Measurements from ENCODE around the gene PARN. TPM values are rescaled to one million over a fixed set of nuclear protein-coding genes. Genes with fewer than 3 reads are reported as not detected.
"Not testable (repeated sequence)": the region's sequence is repeated elsewhere in the genome, so short reads cannot be mapped to it uniquely, and the experiment has no call there.

PARN gene
- polyA plus RNA-seq, 3 donors from 2014 or later = 36.3 to 60.4 (median 52.9) TPM

DNA sequence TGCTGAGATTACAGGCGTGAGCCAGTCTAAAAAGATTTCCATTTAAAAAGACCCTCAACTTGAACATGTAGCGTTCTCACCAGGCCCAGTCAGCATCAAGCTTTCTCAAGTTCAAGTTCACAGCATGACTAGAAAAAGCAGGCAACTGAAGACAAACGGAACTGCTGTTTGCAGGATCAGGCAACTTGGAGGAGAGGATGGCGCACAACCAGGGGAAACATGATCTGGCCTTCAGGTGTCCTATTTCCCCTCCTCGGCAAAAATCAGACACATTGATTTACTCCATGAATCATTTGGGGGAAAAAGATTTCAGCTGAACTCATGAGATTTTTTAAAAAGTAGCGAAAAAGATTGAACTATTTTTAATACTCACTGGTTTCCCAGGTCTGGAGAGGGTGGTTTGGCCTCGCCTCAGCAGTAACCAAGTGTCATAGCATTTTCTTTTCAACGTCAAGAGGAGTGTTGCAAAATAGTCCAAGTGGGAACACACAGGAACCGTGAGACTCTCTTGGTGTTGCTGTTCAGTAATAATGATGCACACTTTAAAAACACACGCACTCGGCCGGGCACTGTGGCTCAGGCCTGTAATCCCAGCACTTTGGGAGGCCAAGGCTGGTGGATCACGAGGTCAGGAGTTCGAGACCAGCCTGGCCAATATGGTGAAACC lies 201.0 kb downstream of the PARN start:
- DNase-seq; H3K4me1 Mint-ChIP-seq; H3K9me3 Mint-ChIP-seq; H3K27me3 Mint-ChIP-seq (ENCODE audit: low read depth in 3 of 3); H3K27ac Mint-ChIP-seq; H3K4me3 Mint-ChIP-seq: not testable (repeated sequence)
- peaks cover 10 to 37% (median 21%) of the 10 kb centered on the region in 3 donors for H3K36me3 Mint-ChIP-seq

DNA sequence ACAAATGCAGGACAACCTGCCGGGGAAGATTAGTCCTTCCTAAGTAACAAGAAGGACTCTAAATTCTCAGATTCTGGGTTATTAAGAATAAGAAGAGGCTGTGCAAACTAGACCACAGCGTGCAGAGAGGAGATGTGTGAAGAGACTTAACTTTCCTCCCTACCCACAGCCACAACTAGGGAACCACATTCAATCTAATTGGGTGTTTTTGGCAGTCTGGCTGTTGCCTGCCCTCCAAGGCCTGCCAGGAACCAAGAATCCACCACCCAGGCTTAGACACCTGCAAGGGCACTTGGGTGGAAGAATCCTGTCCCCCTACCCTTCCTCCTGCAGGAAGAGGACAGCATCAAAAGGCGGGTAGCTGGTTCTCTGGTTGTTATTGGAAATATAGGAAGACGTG lies 202.0 kb downstream of the PARN start:
- Mint-ChIP-seq H3K27me3 (ENCODE audit: low read depth in 3 of 3) (peaks cover 0 to 3% (median 0%) of the 10 kb centered on the region in 3 donors), H3K36me3 (peaks cover 10 to 31% (median 16%) of the 10 kb centered on the region in 3 donors), H3K9me3 (no peaks in the 10 kb centered on the region), H3K4me1 (no peaks in the 10 kb centered on the region), H3K4me3 (no peak overlapping the region), H3K27ac (no peak overlapping the region)
- DNase-seq = no peak

DNA sequence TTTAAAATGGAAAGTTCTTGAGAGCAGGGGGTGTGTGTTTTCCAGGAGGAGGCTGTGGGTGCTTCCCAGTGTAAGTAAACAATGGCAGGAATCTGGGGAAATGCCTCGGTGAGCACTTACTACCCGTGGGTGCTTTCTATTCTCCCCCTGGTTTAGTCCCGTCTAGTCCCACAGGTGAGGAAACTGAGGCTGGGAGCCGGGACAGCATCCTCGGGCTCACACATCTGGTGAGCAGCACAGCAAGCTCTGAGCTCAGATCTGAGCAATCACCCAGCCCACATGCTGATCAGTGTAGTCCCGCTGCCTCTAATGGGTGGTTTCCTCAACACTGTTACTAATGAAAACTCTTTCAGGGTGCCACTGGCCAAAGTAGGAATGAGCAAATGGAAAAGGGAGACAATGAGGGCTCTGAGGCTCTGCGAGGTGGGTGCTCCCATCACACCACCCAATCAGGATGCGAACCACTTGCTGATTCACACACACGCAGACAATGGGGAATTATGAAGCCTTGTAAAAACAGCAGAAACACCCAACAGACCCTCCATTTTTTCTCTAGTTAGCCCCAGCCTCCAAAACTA lies 202.6 kb downstream of the PARN start:
- no peak overlapping the region for H3K4me3 Mint-ChIP-seq
- DNase-seq = no peak
- no peaks in the 10 kb centered on the region for H3K9me3 Mint-ChIP-seq
- no peaks in the 10 kb centered on the region for H3K4me1 Mint-ChIP-seq
- peaks cover 0 to 3% (median 0%) of the 10 kb centered on the region in 3 donors for H3K27me3 Mint-ChIP-seq (ENCODE audit: low read depth in 3 of 3)
- H3K36me3 Mint-ChIP-seq = peaks cover 11 to 29% (median 14%) of the 10 kb centered on the region in 3 donors
- H3K27ac Mint-ChIP-seq = no peak overlapping the region

DNA sequence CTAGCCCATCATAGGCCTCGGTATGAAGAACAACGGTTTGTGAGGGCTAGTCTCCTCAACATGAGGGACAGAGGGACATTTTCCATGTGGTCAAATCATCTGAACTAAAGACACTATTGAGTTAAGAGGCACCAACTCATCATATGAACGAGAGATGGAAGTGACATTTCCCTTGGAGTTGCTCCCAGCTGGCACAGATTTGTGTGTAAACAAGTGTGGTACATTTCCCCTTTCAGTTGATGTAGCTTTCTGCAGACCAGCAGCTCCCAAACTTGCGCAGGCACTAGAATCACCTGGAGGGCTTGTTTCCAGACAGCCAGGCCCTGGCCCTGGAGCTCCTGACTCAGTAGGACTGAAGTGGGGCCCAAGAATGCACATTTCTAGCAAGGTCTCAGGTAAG lies 205.5 kb downstream of the PARN start:
- H3K36me3 Mint-ChIP-seq = peaks cover 4 to 19% (median 9%) of the 10 kb centered on the region in 3 donors
- no peak for DNase-seq
- H3K9me3 Mint-ChIP-seq = peaks cover 0 to 1% (median 0%) of the 10 kb centered on the region in 6 donors
- H3K4me1 Mint-ChIP-seq = no peaks in the 10 kb centered on the region
- H3K27me3 Mint-ChIP-seq (ENCODE audit: low read depth in 3 of 3) = peaks cover 0 to 3% (median 0%) of the 10 kb centered on the region in 3 donors
- H3K4me3 Mint-ChIP-seq = no peak overlapping the region
- H3K27ac Mint-ChIP-seq = no peak overlapping the region

DNA sequence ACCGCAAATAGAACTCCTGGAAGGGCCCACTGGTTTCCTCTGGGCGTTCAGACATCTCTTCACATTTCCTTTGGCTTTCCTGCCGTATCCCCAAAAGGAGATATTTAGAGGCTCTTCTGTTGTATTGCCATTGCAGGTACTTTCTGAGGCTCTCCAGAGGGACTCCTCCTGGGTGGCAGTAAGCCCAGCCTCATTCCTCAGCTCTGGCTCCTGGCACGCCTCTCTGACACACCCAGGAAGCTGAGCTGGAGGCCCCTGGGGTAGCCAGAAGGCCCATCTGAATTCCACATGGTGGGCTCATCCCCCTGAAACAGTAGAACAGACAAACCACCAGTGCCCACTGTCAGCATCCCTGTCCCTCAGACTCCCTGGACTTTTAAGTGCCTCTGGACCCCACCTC lies 206.7 kb downstream of the PARN start:
- Mint-ChIP-seq H3K27ac (no peak overlapping the region), H3K27me3 (ENCODE audit: low read depth in 3 of 3) (peaks cover 0 to 3% (median 0%) of the 10 kb centered on the region in 3 donors), H3K4me3 (no peak overlapping the region), H3K36me3 (peaks cover 4 to 16% (median 9%) of the 10 kb centered on the region in 3 donors), H3K9me3 (peaks cover 0 to 1% (median 0%) of the 10 kb centered on the region in 6 donors), H3K4me1 (no peaks in the 10 kb centered on the region)
- DNase-seq = no peak

DNA sequence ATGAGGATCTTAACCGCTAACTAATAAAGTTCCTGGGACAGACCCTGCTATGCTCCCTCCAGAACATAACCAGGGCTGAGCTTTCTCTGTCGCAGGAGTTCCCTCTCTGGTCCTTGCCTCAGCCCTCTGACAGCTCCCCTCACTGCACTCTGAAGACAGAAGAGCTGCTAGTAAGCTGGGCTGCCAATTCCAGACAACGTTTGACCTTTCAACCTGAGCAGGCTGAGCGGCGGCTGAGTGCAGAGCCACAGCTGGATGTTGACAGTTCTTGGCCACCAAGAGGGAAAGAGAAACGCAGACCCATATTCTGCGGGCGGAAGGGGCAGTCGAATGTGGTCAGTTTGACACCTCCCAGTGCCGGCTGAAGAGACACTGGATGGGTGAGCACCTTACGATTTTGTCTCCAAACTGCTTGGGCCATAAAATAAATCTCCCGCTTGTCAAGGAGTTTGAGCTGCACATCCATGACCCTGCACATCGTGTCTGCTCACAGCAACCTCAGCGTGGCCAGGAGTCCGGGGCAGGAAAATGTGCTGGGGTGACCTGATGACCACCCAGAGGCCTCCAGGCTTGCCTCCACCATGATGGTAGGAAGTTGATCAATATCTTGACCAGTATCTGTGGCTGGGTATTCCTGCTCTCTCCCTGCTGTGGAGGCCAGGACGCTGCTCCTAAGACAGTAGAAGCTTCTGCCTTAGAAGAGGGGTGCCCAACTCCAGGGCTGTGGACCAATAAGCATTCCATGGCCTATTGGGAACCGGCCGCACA lies 209.2 kb downstream of the PARN start:
- peak overlapping the region in 1 of 6 donors; percentile 75 for H3K27ac Mint-ChIP-seq

DNA sequence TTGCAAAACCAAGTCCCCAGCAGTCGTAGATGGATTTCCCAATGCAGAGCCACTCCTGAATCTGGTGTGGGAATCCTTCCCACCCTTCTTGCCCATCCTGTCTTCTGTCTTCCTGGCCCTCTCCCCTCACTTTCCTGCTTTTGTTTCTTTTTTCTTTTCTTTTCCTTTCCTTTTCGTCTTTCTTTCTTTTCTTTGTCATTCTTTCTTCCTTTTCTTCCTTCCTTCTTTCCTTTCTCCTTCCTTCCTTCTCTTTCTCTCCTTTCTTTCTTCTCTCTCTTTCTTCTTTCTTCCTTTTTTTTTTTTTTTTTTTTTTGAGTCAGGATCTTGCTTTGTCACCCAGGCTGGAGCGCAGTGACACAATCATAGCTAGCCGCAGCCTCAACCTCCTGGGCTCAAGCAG lies 209.8 kb downstream of the PARN start:
- peak overlapping the region in 1 of 6 donors; percentile 75 for H3K27ac Mint-ChIP-seq
- H3K27me3 Mint-ChIP-seq (ENCODE audit: low read depth in 3 of 3); DNase-seq; H3K36me3 Mint-ChIP-seq; H3K4me1 Mint-ChIP-seq; H3K4me3 Mint-ChIP-seq; H3K9me3 Mint-ChIP-seq: not testable (repeated sequence)

More for the DNA sequence above, 209.2 kb downstream of the PARN start:
- Mint-ChIP-seq H3K36me3 (peaks cover 2 to 4% (median 3%) of the 10 kb centered on the region in 3 donors), H3K9me3 (peaks cover 0 to 1% (median 0%) of the 10 kb centered on the region in 6 donors), H3K4me3 (no peak overlapping the region), H3K27me3 (ENCODE audit: low read depth in 3 of 3) (peaks cover 0 to 3% (median 0%) of the 10 kb centered on the region in 3 donors), H3K4me1 (no peaks in the 10 kb centered on the region)
- DNase-seq = no peak

DNA sequence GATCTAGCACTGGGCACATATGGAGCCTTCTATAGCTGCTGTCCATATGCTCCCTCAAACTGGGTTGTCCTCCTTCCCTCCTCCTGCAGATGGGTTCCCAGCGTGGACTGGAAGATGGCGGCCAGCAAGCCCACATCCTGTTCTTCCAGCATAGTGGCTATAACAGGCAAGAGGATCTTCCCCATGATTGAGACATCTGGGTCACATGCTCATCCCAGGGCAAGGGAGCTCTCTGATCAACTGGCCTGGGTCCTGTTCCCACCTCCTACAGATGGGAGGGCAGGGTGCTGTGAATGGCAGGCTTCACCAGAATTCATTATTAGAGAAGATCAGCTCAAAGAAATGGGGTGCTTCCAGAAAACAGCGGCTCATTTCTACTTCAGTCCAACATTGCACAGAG lies 210.2 kb downstream of the PARN start:
- H3K9me3 Mint-ChIP-seq = peaks cover 0 to 1% (median 0%) of the 10 kb centered on the region in 6 donors
- peak overlapping the region in 1 of 6 donors; percentile 75 for H3K27ac Mint-ChIP-seq
- peaks cover 2 to 4% (median 3%) of the 10 kb centered on the region in 3 donors for H3K36me3 Mint-ChIP-seq
- no peak for DNase-seq
- H3K27me3 Mint-ChIP-seq (ENCODE audit: low read depth in 3 of 3) = peaks cover 0 to 3% (median 0%) of the 10 kb centered on the region in 3 donors
- no peaks in the 10 kb centered on the region for H3K4me1 Mint-ChIP-seq
- H3K4me3 Mint-ChIP-seq = no peak overlapping the region

DNA sequence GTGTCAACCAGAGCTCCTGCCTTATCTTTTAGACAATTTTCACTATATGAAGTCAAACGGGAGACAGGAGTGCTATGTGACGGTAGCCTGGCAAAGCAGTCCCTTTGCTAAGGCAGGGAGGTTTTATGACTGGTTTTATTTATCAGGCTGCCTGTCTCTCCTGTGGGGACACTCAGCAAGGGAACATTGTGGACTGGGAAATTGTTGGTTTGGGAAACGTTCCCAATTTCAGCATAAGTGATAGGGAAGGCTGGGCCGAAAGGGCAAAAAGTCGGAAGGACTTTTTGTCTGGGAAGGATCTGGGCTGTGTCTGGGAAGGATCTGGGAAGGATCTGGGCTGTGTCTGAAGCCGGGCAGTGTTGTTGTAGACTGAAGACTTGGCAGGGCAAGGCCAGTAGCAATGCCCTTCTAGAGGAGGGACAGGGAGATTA lies 211.2 kb downstream of the PARN start:
- H3K4me1 Mint-ChIP-seq = no peaks in the 10 kb centered on the region
- peaks cover 0 to 1% (median 0%) of the 10 kb centered on the region in 6 donors for H3K9me3 Mint-ChIP-seq
- no peak overlapping the region for H3K4me3 Mint-ChIP-seq
- no peak overlapping the region for H3K27ac Mint-ChIP-seq
- peaks cover 0 to 2% (median 1%) of the 10 kb centered on the region in 3 donors for H3K27me3 Mint-ChIP-seq (ENCODE audit: low read depth in 3 of 3)
- DNase-seq = no peak
- H3K36me3 Mint-ChIP-seq = peaks cover 0 to 4% (median 0%) of the 10 kb centered on the region in 3 donors

DNA sequence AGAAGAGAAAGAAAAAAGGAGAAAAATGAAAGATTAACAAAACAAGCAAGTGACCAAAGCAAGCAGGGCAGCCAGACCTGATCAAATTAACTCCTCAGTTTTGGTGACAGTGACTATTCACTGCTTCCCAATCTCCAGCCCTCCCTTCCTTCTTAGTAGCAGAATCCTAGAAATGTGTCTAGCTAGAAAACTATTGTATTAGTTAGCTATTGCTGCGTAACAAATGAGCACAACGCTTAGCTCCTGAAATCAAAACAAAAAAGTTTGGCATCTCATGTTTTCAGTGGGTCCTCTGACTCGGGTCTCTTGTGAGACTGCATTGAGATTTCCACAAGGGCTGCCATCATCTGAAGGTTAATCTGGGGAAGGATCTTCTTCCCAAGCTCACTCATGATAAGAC lies 213.9 kb downstream of the PARN start:
- peaks cover 0 to 2% (median 2%) of the 10 kb centered on the region in 3 donors for H3K27me3 Mint-ChIP-seq (ENCODE audit: low read depth in 3 of 3)
- H3K27ac Mint-ChIP-seq = no peak overlapping the region
- no peak overlapping the region for H3K4me3 Mint-ChIP-seq
- H3K4me1 Mint-ChIP-seq = no peaks in the 10 kb centered on the region
- DNase-seq = no peak
- peaks cover 0 to 1% (median 0%) of the 10 kb centered on the region in 6 donors for H3K9me3 Mint-ChIP-seq
- no peaks in the 10 kb centered on the region for H3K36me3 Mint-ChIP-seq

DNA sequence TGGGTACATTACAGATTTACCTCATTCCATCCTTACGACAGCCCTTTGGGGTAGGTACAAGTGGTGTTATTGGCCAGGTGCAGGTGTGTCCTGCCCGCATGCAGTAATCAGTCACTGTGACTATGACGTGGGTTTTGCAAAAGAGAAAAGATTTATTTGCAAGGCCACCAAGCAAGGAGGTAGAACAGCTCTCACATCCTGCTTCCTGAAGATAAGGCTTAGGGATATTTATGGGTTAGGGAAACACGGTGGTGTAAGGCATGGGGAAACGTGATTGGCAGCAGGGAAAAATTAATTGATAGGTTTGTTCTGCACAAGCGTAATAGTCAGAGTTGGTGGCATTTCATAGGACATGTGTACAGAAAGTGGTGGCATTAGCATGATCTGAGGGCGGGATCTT lies 214.8 kb downstream of the PARN start:
- no peak overlapping the region for H3K4me3 Mint-ChIP-seq
- H3K27me3 Mint-ChIP-seq (ENCODE audit: low read depth in 3 of 3) = peaks cover 0 to 2% (median 2%) of the 10 kb centered on the region in 3 donors
- no peak overlapping the region for H3K27ac Mint-ChIP-seq
- no peaks in the 10 kb centered on the region for H3K4me1 Mint-ChIP-seq
- peaks cover 0 to 1% (median 0%) of the 10 kb centered on the region in 6 donors for H3K9me3 Mint-ChIP-seq
- no peaks in the 10 kb centered on the region for H3K36me3 Mint-ChIP-seq
- DNase-seq = no peak

DNA sequence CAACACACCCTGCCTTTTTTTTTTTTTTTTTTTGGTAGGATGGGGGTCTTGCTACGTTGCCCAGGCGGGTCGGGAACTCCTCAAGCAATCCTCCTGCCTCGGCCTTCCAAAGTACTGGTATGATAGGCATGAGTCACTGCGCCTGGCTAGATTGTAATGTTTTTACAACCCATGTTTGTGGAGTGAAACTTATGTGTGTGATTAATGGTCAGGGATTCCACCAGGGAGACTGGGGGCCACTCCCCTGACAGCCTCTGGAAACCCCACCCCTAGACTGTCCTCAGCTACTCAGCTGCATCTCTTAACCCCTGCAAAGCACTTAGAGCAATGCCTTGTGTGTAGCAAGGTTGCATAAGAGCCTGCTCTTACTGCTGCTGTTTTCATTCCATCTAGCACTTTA lies 220.5 kb downstream of the PARN start:
- Mint-ChIP-seq H3K27me3 (ENCODE audit: low read depth in 3 of 3) (peaks cover 1 to 2% (median 2%) of the 10 kb centered on the region in 3 donors), H3K36me3 (no peaks in the 10 kb centered on the region), H3K4me1 (peaks cover 7 to 8% of the 10 kb centered on the region in 2 donors), H3K27ac (no peak overlapping the region), H3K4me3 (no peak overlapping the region), H3K9me3 (no peaks in the 10 kb centered on the region)
- DNase-seq = no peak

DNA sequence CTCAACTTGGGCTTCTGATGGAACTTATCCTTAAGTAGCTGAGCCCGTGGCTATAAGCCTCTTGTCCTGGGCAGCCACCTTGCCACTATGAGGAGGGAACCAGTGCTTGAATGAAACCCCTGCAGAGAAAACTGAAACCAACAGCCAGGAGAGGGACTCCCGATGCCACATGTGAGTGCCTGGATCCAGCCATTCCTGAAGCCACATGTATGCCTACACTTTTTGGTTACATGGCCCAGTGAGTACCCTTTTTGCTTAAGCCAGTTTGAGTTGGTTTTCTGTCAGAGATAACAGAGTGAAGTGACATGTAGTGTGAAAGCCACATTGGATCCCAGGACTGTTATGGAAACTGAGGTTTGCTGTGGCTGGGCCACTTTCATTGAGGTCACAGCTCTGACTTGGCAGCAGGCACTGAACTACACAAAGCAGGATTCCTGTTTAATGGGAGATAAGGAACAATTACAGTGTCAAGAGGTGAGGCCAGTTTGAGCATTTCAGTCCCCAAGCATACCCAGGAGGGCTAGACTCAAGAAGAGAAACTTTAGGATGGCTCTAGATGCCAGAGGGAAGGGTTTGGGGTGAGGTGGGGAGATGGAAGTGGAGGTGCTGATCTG lies 222.2 kb downstream of the PARN start:
- H3K36me3 Mint-ChIP-seq = no peaks in the 10 kb centered on the region
- no peak overlapping the region for H3K4me3 Mint-ChIP-seq
- no peaks in the 10 kb centered on the region for H3K9me3 Mint-ChIP-seq
- peak overlapping the region in 1 of 6 donors; percentile 28 for H3K27ac Mint-ChIP-seq
- DNase-seq = no peak
- peaks cover 7 to 8% of the 10 kb centered on the region in 2 donors for H3K4me1 Mint-ChIP-seq
- H3K27me3 Mint-ChIP-seq (ENCODE audit: low read depth in 3 of 3) = peaks cover 0 to 2% (median 1%) of the 10 kb centered on the region in 3 donors

All from immature natural killer cell (primary cell).